Endothelial cell of umbilical vein (primary cell): ENCODE measurements around the gene TCF20. TPM values are rescaled to one million over a fixed set of nuclear protein-coding genes. Genes with fewer than 3 reads are reported as not detected.

Source experiments
- BruUV-seq: library from RNA; stranded (reverse); fragments of 400-500 nt; replicated peaks from 2 replicates; lab custom pipeline; 2021; lab: Mats Ljungman, UMichigan
- CTCF ChIA-PET: fragments of 300-600, 350-600 bp; sonication (Branson Sonifier 250); formaldehyde crosslinking; loops from one replicate; lab custom pipeline; 2021; ENCODE audit warnings: antibody characterized with exemption, inconsistent platforms; lab: Charles Lee
- POLR2A ChIA-PET: fragments of 300-600, 350-600 bp; sonication (Branson Sonifier 250); formaldehyde crosslinking; loops from one replicate; lab custom pipeline; 2021; ENCODE audit warnings: antibody characterized with exemption, inconsistent platforms; lab: Charles Lee
- DNase-seq: peaks from one replicate; pipeline ENCODE4 v3.0.0-alpha.2; 2011; ENCODE audit warnings: low read depth, low spot score
- FAIRE-seq: peaks from 2 replicates; lab custom pipeline; 2011; peaks lifted over from hg19 to GRCh38; lab: Jason Lieb, UNC
- H2AFZ ChIP-seq: 2 replicates; pipeline ENCODE4 v1.6.0; 2012; ENCODE audit warnings: low read depth, low read length, control low read depth, inconsistent platforms
- H3K27ac ChIP-seq: 2 replicates; pipeline ENCODE4 v1.5.1; 2011; ENCODE audit warnings: low read depth, mild to moderate bottlenecking, control low read depth, low read length, moderate library complexity; ENCODE audit not compliant: insufficient read depth
- H3K27me3 ChIP-seq, 2 experiments: 2 replicates each; pipeline versions ENCODE4 v1.6.0 to v1.6.1; 2011; ENCODE audit warnings: low read length in 2 of 2, mixed read lengths in 1 of 2; ENCODE audit not compliant: control insufficient read depth in 2 of 2, insufficient read depth in 2 of 2
- H3K36me3 ChIP-seq, 2 experiments: 2 replicates in 1 of 2; 3 replicates in 1 of 2; pipeline ENCODE4 v1.5.1; 2011; ENCODE audit warnings: low read length in 2 of 2, mild to moderate bottlenecking in 1 of 2, moderate library complexity in 1 of 2; ENCODE audit not compliant: control insufficient read depth in 2 of 2, insufficient read depth in 2 of 2; ENCODE audit errors: extremely low read depth in 1 of 2
- H3K4me1 ChIP-seq: 3 replicates; pipeline ENCODE4 v1.5.1; 2011; ENCODE audit warnings: mild to moderate bottlenecking, low read length; ENCODE audit not compliant: control insufficient read depth, insufficient read depth; ENCODE audit errors: extremely low read depth
- H3K4me2 ChIP-seq: 2 replicates; pipeline ENCODE4 v1.6.1; 2011; ENCODE audit warnings: low read length, control low read depth, mixed read lengths; ENCODE audit not compliant: insufficient read depth
- H3K4me3 ChIP-seq, 3 experiments: fragments of 200-600 bp in 1 of 3; sonication (generic), shearing (Covaris generic) in 1 of 3; replicated peaks in 1 of 3; 2 replicates each; pipeline ENCODE4 v1.5.1; 2011 to 2016; ENCODE audit warnings: control low read depth in 3 of 3, low read length in 3 of 3, mild to moderate bottlenecking in 2 of 3, inconsistent platforms in 1 of 3, low read depth in 1 of 3, moderate library complexity in 1 of 3; ENCODE audit not compliant: insufficient read depth in 1 of 3
- H3K79me2 ChIP-seq: 2 replicates; pipeline ENCODE4 v1.6.0; 2012; ENCODE audit warnings: low read length, inconsistent platforms; ENCODE audit not compliant: control insufficient read depth, insufficient read depth
- H3K9ac ChIP-seq: replicated peaks from 2 replicates; pipeline ENCODE3; 2011; ENCODE audit warnings: low read length, control low read depth; ENCODE audit not compliant: insufficient read depth; ENCODE audit errors: extremely low read depth
- H3K9me1 ChIP-seq: replicated peaks from 3 replicates; pipeline ENCODE4 v1.6.0; 2011; ENCODE audit warnings: mild to moderate bottlenecking, low read length; ENCODE audit not compliant: control insufficient read depth, insufficient read depth; ENCODE audit errors: extremely low read depth
- H3K9me3 ChIP-seq: replicated peaks from 2 replicates; pipeline ENCODE4 v1.5.1; 2012; ENCODE audit warnings: low read length, inconsistent platforms; ENCODE audit not compliant: control insufficient read depth, insufficient read depth
- H4K20me1 ChIP-seq: replicated peaks from 2 replicates; pipeline ENCODE3; 2011; ENCODE audit warnings: mild to moderate bottlenecking, low read length; ENCODE audit not compliant: control insufficient read depth, insufficient read depth; ENCODE audit errors: extremely low read depth
- EZH2 ChIP-seq: IDR thresholded peaks from 2 replicates; pipeline ENCODE4 v1.6.1; 2012; ENCODE audit warnings: borderline replicate concordance, low read depth, mild to moderate bottlenecking, moderate library complexity, low read length, inconsistent platforms; ENCODE audit not compliant: severe bottlenecking
- FOS ChIP-seq: IDR thresholded peaks from 2 replicates; pipeline ENCODE4 v1.6.1; 2011; ENCODE audit warnings: mild to moderate bottlenecking, low read length, moderate library complexity, borderline replicate concordance; ENCODE audit not compliant: insufficient read depth
- GATA2 ChIP-seq: IDR thresholded peaks from 2 replicates; pipeline ENCODE4 v1.7.0; 2011; ENCODE audit warnings: low read depth, mild to moderate bottlenecking, moderate library complexity, mixed read lengths, low read length; ENCODE audit not compliant: insufficient read length, insufficient read depth
- JUN ChIP-seq: IDR thresholded peaks from 2 replicates; pipeline ENCODE4 v1.6.1; 2011; ENCODE audit warnings: borderline replicate concordance, low read depth; ENCODE audit not compliant: insufficient read length, insufficient read depth
- MYC ChIP-seq: IDR thresholded peaks from one replicate; pipeline ENCODE4 v1.6.1; 2011; ENCODE audit warnings: mild to moderate bottlenecking, low read depth, low read length
- POLR2A ChIP-seq: IDR thresholded peaks from 2 replicates; pipeline ENCODE4 v1.6.1; 2012; ENCODE audit warnings: low read depth, mild to moderate bottlenecking, control low read depth, low read length
- POLR2AphosphoS5 ChIP-seq: IDR thresholded peaks from 2 replicates; pipeline ENCODE4 v1.6.1; 2012; ENCODE audit warnings: low read depth, mild to moderate bottlenecking, control low read depth, low read length, moderate library complexity; ENCODE audit not compliant: insufficient read depth
- dilution Hi-C: fragments of 300-500 bp; cut with MboI; formaldehyde crosslinking; loops from one replicate; pipeline ENCODE4 v1.15.0; 2019; ENCODE audit warnings: low sequenced_read_pairs; ENCODE audit not compliant: extremely low pct_ligation_motif_present
- intact Hi-C: fragments of 100-400 bp; cut with micrococcal nuclease; formaldehyde crosslinking; loops from one replicate; pipeline ENCODE4 v1.10.0; 2022
- polyA plus RNA-seq, 4 experiments: library from polyadenylated mRNA; depleted of rRNA in 3 of 4; stranded (reverse) in 3 of 4; unstranded in 1 of 4; fragments of >200 nt; gene quantifications; 2 replicates each; pipeline versions ENCODE4 v1.2.1 to v1.2.3, GENCODE V29; 2011 to 2012; ENCODE audit warnings: missing spikeins in 1 of 4
- total RNA-seq: library from RNA; stranded (reverse); gene quantifications from 2 replicates; pipeline ENCODE4 v1.2.3, GENCODE V29; 2021
- TF ChIP-seq, protein P1 (sequence below): IDR thresholded peaks from 2 replicates; pipeline ENCODE4 v1.6.1; 2011; ENCODE audit not compliant: insufficient read depth, insufficient read length
- TF ChIP-seq, protein P2 (sequence below), 2 donors: IDR thresholded peaks; 1 replicate in 1 of 2; 2 replicates in 1 of 2; pipeline ENCODE4 v1.5.1; 2011; ENCODE audit warnings: low read length in 2 of 2, mild to moderate bottlenecking in 2 of 2, moderate library complexity in 2 of 2, control low read depth in 1 of 2, inconsistent platforms in 1 of 2, low read depth in 1 of 2; ENCODE audit not compliant: insufficient read depth in 1 of 2; ENCODE audit errors: extremely low read depth in 1 of 2

Gene TCF20
- total and polyA plus RNA-seq, 2 donors (not counting 3 experiments of a cell fraction or from before 2014, with no cell fraction given) = 11.2 to 36.7 TPM

DNA sequence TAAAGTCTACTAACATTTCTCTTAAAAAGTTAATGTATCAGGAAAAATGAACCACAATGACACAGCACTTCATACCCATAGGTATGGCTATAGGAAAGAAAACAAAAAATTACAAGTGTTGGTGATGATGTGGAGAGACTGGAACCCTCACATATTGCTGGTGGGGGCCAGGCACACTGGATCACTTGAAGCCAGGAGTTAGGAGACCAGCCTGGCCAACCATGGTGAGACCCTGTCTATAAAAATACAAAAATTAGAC is 26.7 kb downstream of the TCF20 start:
- BruUV-seq = no TSS peak
- Histone ChIP-seq H2AFZ (no peak overlapping the region), H3K27ac (no peak overlapping the region), H3K9ac (no peak overlapping the region), H3K36me3 (no peaks in the 10 kb centered on the region), H4K20me1 (no peaks in the 10 kb centered on the region), H3K4me3 (no peak overlapping the region), H3K9me1 (no peaks in the 10 kb centered on the region), H3K27me3 (no peaks in the 10 kb centered on the region), H3K79me2 (peaks cover 46% of the 10 kb centered on the region), H3K4me2 (no peak overlapping the region), H3K9me3 (no peaks in the 10 kb centered on the region), H3K4me1 (no peaks in the 10 kb centered on the region)
- intact Hi-C loops (no loop called here), dilution Hi-C loops (no loop called here)
- DNase-seq (no peak), FAIRE-seq (no peak)
- POLR2A ChIA-PET = no interaction called here
- CTCF ChIA-PET = no interaction called here
- TF ChIP-seq FOS (no peak), JUN (no peak), MYC (no peak), POLR2AphosphoS5 (no peak), GATA2 (no peak), POLR2A (no peak), EZH2 (no peak)
- TF ChIP-seq, protein P1, sequence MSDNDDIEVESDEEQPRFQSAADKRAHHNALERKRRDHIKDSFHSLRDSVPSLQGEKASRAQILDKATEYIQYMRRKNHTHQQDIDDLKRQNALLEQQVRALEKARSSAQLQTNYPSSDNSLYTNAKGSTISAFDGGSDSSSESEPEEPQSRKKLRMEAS = no peak
- TF ChIP-seq, protein P2, sequence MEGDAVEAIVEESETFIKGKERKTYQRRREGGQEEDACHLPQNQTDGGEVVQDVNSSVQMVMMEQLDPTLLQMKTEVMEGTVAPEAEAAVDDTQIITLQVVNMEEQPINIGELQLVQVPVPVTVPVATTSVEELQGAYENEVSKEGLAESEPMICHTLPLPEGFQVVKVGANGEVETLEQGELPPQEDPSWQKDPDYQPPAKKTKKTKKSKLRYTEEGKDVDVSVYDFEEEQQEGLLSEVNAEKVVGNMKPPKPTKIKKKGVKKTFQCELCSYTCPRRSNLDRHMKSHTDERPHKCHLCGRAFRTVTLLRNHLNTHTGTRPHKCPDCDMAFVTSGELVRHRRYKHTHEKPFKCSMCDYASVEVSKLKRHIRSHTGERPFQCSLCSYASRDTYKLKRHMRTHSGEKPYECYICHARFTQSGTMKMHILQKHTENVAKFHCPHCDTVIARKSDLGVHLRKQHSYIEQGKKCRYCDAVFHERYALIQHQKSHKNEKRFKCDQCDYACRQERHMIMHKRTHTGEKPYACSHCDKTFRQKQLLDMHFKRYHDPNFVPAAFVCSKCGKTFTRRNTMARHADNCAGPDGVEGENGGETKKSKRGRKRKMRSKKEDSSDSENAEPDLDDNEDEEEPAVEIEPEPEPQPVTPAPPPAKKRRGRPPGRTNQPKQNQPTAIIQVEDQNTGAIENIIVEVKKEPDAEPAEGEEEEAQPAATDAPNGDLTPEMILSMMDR (IDR thresholded peaks at IDR 0.05; ENCODE audit: extremely low read depth in 1 of 2, insufficient read depth in 1 of 2, low read depth in 1 of 2, low read length in 2 of 2) = no peak
